CD4-positive, alpha-beta T cell treated with Interferon gamma for 1 hour (primary cell): ENCODE data around the gene GLRX.

Experiments
- DNase-seq: peaks from one replicate; pipeline ENCODE4 v3.0.0-alpha.2; 2020

GLRX gene

GRCh38 chr5:95806687-95807086 lies 15.8 kb downstream of the GLRX start:
- DNase-seq, result no peak

- DNase-seq, result no peak
These were observed 17.6 kb downstream of the GLRX start for GRCh38 chr5:95804736-95805539.

- DNase-seq, result no peak
These were observed 19.0 kb downstream of the GLRX start for GRCh38 chr5:95803271-95804148.

DNA sequence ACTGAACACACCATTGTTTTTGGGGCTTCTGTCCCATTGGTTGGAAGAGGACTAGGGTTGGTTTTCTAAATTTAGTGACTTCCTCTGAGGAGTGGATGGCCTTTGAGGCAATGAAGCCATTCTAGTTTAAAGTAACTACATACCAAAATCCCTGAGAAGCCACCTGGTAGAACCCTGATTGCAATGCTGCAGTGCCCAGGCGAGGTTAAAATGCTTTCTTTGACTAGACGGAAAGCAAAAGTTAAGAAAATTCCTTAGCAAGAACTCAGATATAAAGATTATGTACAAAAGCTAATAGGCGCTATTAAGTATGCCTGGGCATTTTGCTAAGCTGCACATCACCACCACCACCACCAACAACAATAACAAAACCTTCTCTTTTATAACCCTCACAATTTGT lies 20.6 kb downstream of the GLRX start:
- no peak for DNase-seq

DNA sequence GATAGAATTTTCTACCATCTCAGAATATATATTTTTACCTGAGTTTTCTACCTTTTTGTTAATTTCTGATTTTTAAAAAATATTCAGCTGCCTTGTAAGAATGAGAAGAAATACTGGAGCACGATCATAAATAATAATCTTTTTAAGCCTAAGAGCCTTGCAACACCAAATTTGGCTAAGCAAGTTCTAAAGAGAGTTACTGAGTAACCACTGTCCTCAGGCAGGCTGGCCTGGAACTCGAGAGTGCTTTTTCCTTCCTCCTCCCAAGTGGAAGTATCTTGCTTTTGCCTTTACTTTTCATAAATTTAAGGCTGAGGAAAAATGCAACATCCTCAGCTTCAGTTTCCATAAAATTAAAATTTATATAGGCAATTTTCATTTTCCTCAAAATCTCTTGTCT lies 21.0 kb downstream of the GLRX start:
- DNase-seq, result no peak

DNA sequence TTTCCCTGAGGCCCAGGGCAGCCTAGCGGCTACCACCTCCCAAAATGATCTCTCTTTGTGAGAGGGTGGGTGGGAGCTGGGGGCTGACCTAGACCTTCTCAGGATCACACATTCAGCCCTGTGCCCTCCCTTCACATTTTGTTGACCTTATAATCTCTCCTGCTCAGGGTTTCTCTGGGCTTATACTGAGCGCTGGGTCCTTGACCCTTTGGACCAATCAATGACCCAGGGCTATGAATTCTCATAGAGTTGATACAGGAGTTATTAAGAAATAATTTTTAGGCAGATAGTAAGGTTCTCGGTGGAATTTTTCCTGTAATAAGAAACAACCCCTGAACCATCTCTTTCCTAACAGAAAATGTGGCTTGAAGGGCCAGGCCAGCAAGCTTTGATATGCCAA lies 22.0 kb downstream of the GLRX start:
- DNase-seq, result no peak

DNA sequence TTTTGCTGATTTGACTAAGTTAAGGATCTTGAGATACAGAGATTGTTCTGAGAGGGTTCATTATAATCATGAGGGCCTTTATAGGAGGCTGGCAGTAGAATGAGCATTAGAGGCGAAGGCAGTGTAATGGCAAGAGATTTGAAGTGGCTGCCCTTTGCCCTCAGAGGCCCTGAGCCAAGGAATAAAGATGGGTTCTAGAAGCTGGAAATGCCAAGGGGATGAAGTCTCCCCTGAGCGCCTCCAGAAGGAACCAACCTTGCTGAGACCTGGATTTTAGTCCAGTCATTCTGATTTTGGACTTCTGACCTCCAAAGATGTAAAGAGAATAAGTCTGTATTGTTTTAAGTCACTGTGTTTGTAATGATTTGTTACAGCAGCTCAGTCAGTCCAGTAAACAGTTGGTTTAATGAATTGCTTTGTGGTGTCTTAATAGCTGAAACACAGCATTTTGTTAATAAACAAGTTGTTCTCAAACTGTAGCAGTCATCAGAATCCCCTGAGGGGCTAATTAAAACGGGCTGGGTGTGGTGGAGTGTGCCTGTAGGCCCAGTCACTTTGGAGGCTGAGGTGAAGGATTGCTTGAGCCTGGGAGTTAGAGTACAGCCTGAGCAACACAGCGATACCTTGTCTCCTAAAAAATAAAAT lies 23.2 kb downstream of the GLRX start:
- DNase-seq, result no peak

- no peak for DNase-seq
These were observed 24.0 kb downstream of the GLRX start for GRCh38 chr5:95798545-95798944.

DNA sequence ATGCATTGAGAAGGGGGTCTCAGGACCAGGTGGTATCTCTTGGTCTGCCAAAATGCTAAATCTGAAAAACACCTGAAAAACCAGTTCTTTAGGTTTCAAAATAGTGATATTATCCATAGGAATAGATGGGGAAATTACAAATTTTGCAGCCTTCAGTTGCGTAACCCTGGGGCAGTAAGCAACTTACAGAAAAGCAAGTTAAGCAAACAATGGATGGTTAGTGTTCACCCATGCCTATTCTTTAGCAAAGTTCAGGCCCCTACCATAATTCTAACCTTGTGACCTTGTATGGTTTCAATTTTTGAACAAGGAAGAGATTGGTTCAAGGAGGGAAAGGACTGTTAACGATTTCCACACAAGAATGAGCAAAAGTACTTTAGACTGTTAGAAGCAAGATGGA lies 24.5 kb downstream of the GLRX start:
- DNase-seq, result no peak

GRCh38 chr5:95797301-95797700 lies 25.2 kb downstream of the GLRX start:
- DNase-seq, result no peak

DNA sequence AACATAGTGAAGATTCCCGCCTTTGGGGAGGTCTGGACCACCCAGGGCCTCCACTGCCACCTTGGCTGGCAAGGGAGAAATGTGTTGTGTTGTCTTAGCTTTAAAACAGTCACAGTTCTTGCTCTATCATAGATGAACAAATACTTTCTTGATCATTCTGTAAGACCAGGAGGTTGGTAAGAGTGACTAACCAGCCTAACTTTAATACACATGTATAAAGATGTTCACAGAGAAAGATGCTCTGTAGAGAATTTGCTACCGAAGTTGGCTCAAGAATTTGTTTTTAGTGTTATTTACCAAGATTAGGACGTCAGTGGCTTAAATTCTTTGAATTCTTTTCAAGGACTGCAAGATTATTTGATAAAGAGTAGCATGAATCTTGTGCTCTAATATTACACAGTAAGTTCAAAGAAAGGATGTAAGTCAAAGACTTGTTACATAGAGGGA lies 28.4 kb downstream of the GLRX start:
- DNase-seq, result no peak

- DNase-seq, result no peak
These were observed 30.8 kb downstream of the GLRX start for GRCh38 chr5:95791751-95792150.

DNA sequence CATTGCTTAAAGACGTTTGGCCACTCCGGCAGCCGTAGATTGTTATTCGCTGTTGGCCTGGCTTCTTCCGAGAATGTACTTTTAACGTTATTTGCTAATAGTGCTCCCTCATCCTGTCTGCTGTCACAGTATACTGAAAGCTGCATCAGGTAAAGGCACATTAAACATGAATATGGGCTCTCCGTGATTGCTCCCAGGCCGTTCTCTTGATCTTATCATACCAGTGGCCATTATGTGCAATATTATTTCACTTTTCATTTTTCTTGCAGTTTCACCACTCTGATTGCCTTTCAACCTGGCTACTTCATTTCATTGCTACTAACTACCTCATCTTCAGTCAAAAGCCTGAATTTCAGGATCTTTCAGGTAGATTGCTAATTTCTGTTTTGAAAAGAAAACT lies 34.0 kb downstream of the GLRX start:
- DNase-seq, result no peak

- no peak for DNase-seq
These were observed 35.6 kb downstream of the GLRX start for GRCh38 chr5:95786821-95787418.

DNA sequence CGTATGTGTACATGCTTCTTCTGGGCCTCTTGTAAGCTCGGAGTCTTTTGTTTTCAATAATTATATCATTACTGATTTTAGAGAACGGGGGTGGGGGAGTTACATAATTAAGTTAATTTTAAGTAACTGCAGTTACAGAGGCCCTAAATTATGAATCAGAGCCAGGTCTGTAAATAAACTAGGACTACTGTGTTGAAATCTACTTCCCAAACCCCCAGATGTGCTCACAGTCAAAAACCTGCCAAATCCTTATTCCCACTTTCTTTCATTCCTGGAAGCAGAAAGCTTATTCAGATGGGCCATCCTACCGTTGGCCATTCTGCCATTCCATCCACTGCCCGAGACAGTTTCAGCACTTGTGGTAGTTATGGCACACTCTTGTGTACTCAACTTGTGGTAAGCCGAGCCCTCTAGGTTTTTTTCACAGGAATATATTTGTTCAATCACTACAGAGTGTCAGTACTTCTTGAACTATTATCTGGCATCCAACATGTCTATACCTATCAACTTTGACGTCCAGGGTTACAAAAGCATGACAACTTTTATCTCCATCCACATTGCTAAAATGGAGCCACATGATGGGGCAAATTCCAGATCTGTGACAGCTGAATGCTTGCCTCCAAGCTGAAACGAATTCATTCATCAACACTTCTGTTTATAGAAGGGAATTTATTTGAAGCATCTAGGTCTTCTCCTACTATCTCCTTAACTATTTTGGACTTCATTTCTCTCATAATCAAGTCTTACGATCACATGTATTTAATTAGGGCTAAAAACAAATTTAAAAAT lies 37.8 kb downstream of the GLRX start:
- no peak for DNase-seq

- DNase-seq, result no peak
These were observed 38.9 kb downstream of the GLRX start for GRCh38 chr5:95783661-95784060.

DNA sequence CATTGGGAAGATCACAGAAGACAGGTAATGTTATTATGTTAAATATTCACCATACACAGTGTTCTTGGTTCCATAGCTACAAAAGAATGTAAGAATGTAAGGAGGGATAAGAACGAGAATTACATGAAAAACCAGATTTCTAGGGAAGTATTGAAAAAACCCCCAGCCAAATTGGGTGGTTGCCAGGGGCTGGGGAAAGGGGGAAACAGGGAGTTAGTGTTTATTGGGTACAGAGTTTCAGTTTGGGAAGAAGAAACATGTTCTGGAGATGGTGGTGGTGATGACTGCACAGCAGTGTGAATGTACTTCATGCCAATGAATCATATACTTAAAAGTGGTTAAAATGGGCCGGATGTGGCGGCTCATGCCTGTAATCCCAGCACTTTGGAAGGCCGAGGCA lies 40.3 kb downstream of the GLRX start:
- DNase-seq, result no peak

- DNase-seq, result peak; percentile 75
These were observed 41.4 kb downstream of the GLRX start for GRCh38 chr5:95781101-95781583.

GRCh38 chr5:95780597-95780996 lies 41.9 kb downstream of the GLRX start:
- DNase-seq, result no peak

DNA sequence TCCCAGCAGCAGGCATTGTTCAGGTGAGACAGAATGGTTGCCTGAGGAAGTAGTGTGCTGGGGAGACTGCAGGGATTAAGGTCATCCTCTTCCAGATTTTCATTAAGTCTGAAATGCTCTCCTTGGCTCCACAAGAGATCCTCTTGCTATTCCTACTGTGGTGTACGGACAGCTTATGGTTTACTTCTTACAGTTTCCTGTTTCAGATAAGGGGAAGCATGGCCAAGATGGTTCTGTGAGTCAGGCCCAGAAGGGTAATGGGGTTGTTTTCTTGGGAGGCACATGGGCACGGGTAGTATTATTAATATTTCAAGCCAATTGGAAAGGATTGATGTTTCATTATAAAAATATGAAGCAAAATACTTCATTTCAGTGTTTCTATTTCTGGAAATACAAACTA lies 42.9 kb downstream of the GLRX start:
- DNase-seq, result no peak

GRCh38 chr5:95778713-95779436 lies 43.7 kb downstream of the GLRX start:
- no peak for DNase-seq

- no peak for DNase-seq
These were observed 45.1 kb downstream of the GLRX start for GRCh38 chr5:95777441-95777840.
